HG03135 (cell line): ENCODE measurements around the gene EIF2B4.
"Not testable (repeated sequence)": the region's sequence is repeated elsewhere in the genome, so short reads cannot be mapped to it uniquely, and the experiment has no call there.

Experiments
- ATAC-seq: cut with Tn5 transposase; IDR thresholded peaks from one replicate; pipeline ENCODE4 v1.9.1; 2021; ENCODE audit warnings: mild to moderate bottlenecking, moderate library complexity; ENCODE audit not compliant: unreplicated experiment

The EIF2B4 gene

DNA sequence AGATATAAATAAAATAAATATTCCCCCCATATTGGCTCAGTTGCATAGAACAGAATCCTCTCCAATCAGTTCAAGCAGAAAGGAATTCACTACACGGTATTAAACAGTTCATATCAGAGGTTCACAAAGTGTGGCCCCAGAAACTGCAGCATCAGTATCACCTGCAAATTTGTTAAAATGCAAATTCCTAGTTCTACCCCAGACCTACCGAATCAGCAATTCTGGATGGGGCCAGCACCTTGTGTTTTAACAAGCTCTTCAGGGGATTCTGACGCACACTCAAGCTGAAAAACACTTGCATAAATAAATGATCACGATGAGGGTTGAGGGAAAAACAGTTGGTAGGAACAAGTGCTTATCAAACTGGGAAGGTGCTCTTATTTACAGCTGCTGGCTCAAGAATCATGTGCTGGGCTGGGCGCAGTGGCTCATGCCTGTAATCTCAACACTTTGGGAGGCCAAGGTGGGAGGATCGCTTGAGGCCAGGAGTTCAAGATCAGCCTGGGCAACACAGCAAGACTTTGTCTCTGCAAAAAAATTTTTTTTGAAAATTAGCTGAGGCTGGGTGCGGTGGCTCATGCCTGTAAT lies 19.9 kb downstream of the EIF2B4 start:
- ATAC-seq: no peak

DNA sequence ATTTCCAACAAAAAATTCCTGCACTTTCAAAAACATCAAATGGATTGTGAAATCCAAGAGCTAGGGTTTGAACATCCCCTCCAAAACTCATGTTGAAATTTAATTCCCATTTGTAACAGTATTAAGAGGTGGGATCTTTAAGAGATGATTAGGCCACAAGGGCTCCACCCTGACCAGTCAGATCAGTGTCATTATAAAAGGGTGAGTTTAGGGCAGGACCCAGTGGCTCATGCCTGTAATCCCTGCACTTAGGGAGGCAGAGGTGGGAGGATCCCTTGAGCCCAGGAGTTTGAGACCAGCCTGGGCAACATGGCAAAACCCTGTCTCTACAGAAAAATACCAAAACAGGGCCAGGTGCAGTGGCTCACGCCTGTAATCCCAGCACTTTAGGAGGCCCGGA lies 22.5 kb downstream of the EIF2B4 start:
- no peak for ATAC-seq

DNA sequence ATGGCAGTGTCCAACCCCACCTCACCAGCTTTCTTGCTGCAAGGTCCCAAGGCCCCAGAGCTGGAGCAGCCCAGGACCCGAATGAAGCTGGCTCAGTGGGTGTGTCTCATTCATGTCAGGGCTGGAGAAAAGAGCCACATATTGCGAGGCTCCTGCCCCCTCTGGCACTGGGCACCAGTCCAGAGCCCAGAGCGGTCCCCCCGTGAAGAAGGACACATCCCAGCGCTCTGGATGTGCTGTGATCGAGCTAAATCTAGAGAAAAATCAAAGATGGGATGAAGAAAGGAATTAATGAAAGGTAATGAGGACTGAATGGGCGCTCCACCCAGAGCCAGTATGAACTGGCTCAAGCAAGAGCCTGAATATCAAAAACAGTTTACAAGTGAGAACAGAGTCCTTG lies 34.0 kb downstream of the EIF2B4 start:
- ATAC-seq: no peak

DNA sequence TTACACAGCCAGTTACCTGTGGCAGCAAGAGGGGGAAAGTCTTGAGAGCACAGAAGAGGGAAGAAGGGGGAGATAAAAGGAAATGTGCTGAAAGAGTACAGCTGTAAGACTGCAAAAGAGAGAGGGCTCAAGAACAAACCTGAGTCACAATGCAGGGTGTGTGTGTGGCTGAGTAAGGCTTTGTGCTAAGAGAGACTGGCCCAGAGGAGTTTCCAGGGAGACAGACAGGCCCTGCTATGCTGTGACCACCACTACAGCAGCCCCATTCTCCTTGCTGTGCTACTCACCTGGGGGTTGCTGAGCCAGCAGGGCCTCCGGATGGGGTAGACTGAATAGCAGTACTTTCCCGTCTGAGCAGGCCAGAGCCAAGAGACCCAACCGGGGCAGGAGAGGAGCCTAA lies 34.8 kb downstream of the EIF2B4 start:
- no peak for ATAC-seq

DNA sequence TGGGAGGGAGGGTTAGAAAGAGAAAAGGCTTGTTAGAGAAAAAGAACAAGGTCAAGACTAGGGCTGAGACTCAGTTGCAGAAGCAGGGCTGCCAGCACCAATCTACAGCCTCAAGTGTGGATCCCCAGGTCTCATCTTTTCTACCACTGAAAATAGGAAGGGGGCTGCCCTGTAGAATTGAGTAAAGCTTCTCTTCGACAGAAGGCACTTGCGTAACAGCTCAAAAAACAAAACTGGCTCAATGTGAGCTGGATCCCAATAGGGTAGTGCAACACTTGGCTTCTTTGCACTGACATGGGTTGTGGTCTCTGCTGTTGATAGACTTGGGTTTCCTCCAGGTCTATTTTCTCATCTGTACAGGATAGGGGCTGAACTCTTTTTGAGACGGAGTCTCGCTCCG lies 45.4 kb downstream of the EIF2B4 start:
- no peak for ATAC-seq

DNA sequence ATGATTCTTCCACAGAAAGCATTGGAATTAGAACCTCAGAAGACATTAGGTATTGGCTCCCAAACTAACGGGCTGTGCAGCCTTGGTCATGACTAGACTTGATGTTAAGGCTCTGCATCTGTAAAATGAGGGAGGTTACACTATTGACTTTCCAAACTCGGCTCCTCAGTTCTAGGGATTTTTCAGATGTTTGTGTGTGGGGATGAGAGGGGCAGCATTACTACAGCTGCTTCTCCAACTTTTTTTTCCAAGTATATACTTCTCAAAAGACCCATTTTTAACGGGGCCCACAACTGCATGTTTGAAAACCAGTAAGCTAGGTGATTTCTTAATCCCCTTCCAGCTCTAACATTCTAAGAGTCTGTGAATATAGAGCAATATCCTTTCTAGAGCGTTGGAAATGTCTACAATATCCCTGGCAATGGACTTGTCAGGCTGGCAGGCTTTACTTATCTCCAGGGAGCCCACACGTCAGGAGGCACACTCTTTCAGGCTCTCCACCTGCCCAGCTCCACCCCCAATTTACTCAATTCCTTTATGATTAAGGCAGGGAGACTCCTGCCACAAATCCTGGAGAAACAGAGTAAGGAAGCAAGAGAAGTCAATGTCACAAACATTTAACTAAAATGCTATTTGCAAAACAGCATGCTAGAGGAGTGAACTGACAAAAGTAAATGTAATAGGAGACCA lies 46.4 kb downstream of the EIF2B4 start:
- ATAC-seq: no peak

DNA sequence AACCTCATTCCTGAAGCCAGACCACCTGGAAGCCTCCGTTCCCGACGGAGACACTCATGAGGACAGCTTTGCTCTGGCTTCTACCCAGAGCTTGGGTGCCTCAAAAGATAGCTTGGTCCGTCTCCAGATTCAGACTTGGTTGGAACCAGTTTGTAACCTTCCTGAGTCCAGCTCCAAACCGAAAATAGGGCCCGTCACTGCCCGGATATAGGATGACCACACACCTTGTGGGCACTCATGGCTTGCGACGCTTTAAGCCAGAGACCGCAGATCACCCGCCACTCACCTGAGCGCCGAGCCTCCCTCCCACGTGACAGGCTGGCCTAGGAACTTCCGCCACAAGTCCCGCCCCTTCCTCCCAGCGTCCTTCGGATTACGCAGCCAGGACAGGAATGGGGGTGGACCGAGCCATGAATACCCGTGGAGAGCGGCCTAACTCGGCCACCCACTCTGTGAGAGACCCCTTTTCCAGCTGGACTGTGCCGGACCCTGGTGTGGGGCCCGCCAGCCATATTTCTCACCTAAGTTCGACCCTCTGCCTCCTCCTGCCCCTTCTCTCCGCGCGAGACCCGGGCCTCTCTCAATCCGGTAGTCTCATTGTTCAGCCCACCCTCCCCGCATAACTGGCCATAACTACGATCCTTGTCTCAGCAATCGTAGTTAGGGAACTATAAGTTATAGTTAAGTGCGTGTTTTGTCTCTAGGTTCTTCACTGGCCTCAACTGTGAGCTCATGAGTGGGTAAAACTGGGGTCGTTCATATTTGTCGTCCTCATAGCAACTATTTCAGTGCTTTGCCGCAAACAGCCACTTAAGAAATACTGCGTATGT lies 47.2 kb downstream of the EIF2B4 start, which contains the start of gene MPV17:
Gene MPV17 (minus strand): TSS at position 332 of the 830 bp plus-strand sequence. CDS start 580 bp downstream, outside the sequence.
- peak; percentile 79 for ATAC-seq

DNA sequence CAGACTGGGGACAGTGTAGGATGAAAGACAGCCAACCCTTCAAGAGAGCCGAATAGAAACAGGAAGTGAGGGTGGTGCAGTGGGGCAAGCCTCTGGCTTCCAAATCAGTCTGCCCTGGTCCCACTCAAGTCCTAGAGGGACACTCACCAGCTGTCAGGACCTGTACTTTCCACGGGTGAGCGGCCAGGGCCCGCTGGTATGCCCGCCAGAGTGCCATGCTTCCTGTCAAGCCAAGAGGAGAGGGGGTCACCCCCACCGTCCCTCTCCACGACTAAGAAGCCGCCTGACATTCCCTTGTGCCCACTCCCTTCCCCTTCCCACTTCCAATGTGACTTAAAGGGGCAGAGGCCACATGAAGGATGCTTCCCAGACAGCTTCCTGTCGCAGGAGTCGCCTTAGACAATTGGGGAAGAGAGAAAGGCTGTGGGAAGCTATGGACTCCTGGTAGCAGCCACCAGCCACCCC lies 47.8 kb downstream of the EIF2B4 start:
- ATAC-seq: peak; percentile 20

DNA sequence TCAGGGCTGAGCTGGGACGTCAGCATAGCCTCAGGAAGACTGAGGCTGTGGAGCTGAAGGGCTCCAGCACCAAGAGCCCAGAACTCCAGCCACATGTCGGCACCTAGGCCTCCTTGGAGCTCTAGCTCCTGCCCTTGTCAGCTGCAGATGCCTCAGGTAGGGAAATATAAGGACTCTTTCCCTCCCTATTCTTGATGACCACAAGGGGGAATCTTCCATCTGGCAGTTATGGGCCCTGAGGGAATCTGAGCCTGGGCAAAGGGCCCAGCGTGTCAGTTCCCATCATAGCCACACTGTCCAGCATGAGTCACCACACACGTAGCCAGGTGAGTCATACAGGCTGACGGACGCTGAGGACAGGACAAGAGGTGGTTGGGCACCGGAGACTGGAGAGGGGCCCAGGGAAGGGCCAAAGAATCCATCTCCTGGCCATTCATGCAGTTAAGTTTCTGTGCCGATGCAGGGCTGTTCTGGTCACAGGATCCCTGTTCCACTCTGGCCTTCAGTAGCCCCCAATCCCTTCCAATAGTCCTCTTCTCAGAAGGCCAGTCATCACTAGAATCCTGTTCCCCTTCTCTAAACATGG lies 49.1 kb downstream of the EIF2B4 start:
- no peak for ATAC-seq

DNA sequence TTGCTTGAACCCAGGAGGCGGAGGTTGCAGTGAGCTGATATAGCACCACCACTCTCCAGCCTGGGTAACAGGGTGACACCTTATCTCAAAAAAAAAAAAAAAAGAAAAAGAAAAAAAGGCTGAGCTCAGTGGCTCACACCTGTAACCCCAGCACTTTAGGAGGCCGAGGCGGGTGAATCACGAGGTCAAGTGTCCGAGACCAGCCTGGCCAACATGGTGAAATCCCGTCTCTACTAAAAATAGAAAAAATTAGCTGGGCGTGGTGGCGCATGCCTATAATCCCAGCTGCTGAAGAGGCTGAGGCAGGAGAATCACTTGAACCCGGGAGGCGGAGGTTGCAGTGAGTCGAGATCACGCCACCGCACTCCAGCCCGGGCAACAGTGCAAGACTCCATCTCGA lies 50.3 kb downstream of the EIF2B4 start:
- not testable (repeated sequence) for ATAC-seq

DNA sequence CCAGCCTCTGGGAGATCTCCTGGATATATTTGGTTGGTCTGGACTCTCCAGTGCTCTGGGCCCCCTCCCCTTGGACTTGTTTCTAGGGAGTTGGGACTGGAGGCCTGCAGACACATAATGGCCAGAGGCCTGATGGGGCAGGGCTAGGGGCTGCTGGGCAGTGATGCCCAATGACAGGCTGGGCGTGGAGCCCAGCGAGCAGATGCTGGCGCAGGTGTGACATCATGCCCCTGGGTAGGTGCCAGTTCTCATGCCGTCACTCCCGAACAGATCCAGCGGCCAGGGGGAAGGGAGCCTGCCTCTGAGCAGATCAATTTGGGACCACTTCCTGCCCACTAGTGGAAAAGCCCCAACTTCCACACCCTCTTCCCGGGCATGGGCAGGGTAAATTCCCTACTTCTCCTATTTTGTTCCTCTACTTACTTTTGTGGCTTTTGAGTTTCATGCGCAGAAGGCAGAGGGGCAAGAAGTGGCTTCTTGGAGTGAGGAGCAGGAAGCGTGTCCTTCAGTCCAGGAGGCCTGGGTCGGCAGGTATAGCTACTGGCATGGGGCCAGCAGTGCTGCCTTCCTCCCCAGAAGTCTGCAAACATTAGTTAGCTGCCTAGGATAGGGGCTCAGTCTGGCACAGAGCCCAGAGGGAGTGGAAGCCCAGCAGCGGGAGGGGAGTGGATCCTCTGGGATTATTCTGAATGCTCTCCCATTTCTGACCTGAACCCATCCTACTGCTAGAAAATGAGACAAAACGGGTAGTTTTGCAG lies 53.3 kb downstream of the EIF2B4 start:
- ATAC-seq: no peak

DNA sequence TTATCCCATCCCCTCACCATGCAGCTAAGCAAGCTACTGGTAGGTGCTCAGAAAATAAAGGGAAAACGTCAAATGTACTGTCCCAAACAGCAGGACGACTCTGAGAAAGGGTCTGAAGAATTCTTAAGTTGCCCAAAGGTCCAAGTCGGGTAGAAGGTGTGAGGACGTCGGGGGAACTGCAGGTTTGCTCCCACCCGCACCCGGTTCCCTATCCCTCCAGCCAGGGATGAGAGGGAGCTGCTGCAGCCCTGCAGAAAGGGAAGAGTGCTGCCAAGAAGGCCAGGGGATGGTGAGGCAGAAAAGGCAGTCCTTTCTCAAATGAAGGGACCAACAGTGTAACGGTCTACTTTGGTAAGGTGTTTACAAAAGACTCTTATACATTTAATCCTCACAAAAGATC lies 55.0 kb downstream of the EIF2B4 start:
- ATAC-seq: no peak

DNA sequence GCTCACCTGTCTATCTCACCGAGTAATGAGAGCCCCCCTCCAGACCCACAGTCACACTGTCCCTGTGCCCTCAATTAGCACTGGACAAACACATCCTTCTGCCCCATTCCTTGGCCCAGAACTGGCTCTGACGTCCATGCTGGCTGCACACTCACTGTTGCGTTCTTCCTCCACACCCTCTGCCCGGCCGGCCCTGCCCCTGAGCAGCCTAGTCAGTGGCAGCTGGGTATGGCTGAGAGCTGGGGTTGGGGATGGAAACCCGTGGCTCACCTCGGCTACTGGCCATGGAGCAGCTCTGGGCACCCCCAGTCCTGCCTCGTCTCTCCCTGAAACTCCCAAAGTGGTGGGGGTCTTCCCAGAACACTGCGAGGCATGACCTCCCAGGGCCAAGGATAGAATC lies 55.4 kb downstream of the EIF2B4 start:
- no peak for ATAC-seq
